ENCODE results near the gene SERP1. TPM values are rescaled to one million over a fixed set of nuclear protein-coding genes. Genes with fewer than 3 reads are reported as not detected.

SERP1 gene
- total RNA-seq, 1 donor from 2014 or later, result 116 TPM

Other genes with a start within 250 kb of the SERP1 start
- 25.6 TPM for gene TSC22D2, start 138.2 kb downstream of the SERP1 start, total RNA-seq
- 63.4 TPM for gene EIF2A, start 291 bp upstream of the SERP1 start, total RNA-seq
- 116 TPM for gene SELENOT, start 56.8 kb upstream of the SERP1 start, total RNA-seq
- 0.09 TPM for gene ERICH6, start 157.4 kb upstream of the SERP1 start, total RNA-seq
- 33.7 TPM for gene SIAH2, start 216.7 kb upstream of the SERP1 start, total RNA-seq

All from mucosa of gallbladder (tissue), 1 donor.